GM12892 (cell line): ENCODE results near the gene KRT20.

Experiments used
- POLR2A ChIP-seq: IDR thresholded peaks from 2 replicates; pipeline ENCODE4 v1.6.1; 2011; ENCODE audit warnings: low read depth, low read length, control low read depth
- POLR2AphosphoS5 ChIP-seq: IDR thresholded peaks from 2 replicates; pipeline ENCODE4 v1.6.1; 2011; ENCODE audit warnings: low read depth, low read length, control low read depth
- TAF1 ChIP-seq: IDR thresholded peaks from 2 replicates; pipeline ENCODE4 v1.6.1; 2011; ENCODE audit warnings: low read depth, mild to moderate bottlenecking, control low read depth, low read length, borderline replicate concordance

- TF ChIP-seq TAF1 (no peak), POLR2AphosphoS5 (no peak), POLR2A (no peak)
Measured at GRCh38 chr17:40827746-40828453, 57.1 kb downstream of the KRT20 start.
